HCT116 (cell line): Measurements from ENCODE around the gene COL12A1. TPM values are rescaled to one million over a fixed set of nuclear protein-coding genes. Genes with fewer than 3 reads are reported as not detected.
A peak's percentile ranks its signal among the peaks of the same experiment; 100 is the strongest.

Source experiments
- ATAC-seq: fragments of 200-7000 bp; cut with Tn5 transposase; 2 replicates; pipeline ENCODE4 v1.9.1; 2020; ENCODE audit warnings: mild to moderate bottlenecking, moderate library complexity
- BruUV-seq: library from RNA; stranded (reverse); fragments of 400-500 nt; replicated peaks from 2 replicates; lab custom pipeline; 2021; lab: Mats Ljungman, UMichigan
- CTCF ChIA-PET: fragments of 300-600 bp; sonication (Branson Sonifier 250); formaldehyde crosslinking; loops from one replicate; lab custom pipeline; 2021; ENCODE audit warnings: antibody characterized with exemption; lab: Charles Lee
- POLR2A ChIA-PET: fragments of 300-600, 350-600 bp; sonication (Branson Sonifier 250); formaldehyde crosslinking; loops from one replicate; lab custom pipeline; 2021; ENCODE audit warnings: antibody characterized with exemption; lab: Charles Lee
- RAD21 ChIA-PET, 2 experiments: fragments of 300-600 bp; sonication (Branson Sonifier 250); formaldehyde crosslinking; loops; one replicate each; lab custom pipeline; 2023; ENCODE audit warnings: low total read pairs in 2 of 2; ENCODE audit not compliant: uncharacterized antibody in 2 of 2, unreplicated experiment in 2 of 2, low non-redundant PET in 1 of 2; lab: Charles Lee
- DNase-seq: peaks from one replicate; pipeline ENCODE4 v3.0.0-alpha.2; 2010; ENCODE audit warnings: low read depth, low spot score
- H2AFZ ChIP-seq: fragments of 200-600 bp; shearing (Covaris generic), sonication (generic); 2 replicates; pipeline ENCODE4 v1.6.1; 2017; ENCODE audit warnings: low read depth, mixed run types, mixed read lengths, antibody characterized with exemption, low read length; ENCODE audit not compliant: poor library complexity, severe bottlenecking
- H3K27ac ChIP-seq: 2 replicates; pipeline ENCODE4 v1.5.1; 2012; ENCODE audit warnings: low read depth, low read length
- H3K27me3 ChIP-seq: fragments of 200-600 bp; sonication (generic); 2 replicates; pipeline ENCODE4 v1.6.1; 2016; ENCODE audit warnings: mixed run types, low read length, mixed read lengths; ENCODE audit not compliant: insufficient read depth
- H3K36me3 ChIP-seq, 2 experiments: fragments of 200-500 bp in 1 of 2; fragments of 200-600 bp in 1 of 2; sonication (Bioruptor generic) in 1 of 2; sonication (generic) in 1 of 2; 2 replicates each; pipeline versions ENCODE4 v1.5.1 to v1.6.1; 2014 to 2016; ENCODE audit warnings: low read length in 2 of 2, inconsistent platforms in 1 of 2, mixed read lengths in 1 of 2, mixed run types in 1 of 2; ENCODE audit not compliant: insufficient read depth in 2 of 2, control insufficient read depth in 1 of 2
- H3K4me1 ChIP-seq, 2 experiments: fragments of 200-600 bp in 1 of 2; sonication (generic) in 1 of 2; 2 replicates each; pipeline versions ENCODE4 v1.5.1 to v1.6.1; 2012 to 2017; ENCODE audit warnings: low read length in 2 of 2, inconsistent platforms in 1 of 2, mild to moderate bottlenecking in 1 of 2, mixed read lengths in 1 of 2, mixed run types in 1 of 2, moderate library complexity in 1 of 2; ENCODE audit not compliant: insufficient read depth in 2 of 2, control insufficient read depth in 1 of 2
- H3K4me2 ChIP-seq: fragments of 200-600 bp; sonication (generic); 2 replicates; pipeline ENCODE4 v1.6.1; 2017; ENCODE audit warnings: mixed run types, low read length, mixed read lengths
- H3K4me3 ChIP-seq, 2 experiments: fragments of 200-600 bp in 1 of 2; sonication (generic) in 1 of 2; replicated peaks in 1 of 2; 2 replicates each; pipeline ENCODE4 v1.5.1; 2011 to 2016; ENCODE audit warnings: low read length in 2 of 2, control low read depth in 1 of 2, low read depth in 1 of 2, mild to moderate bottlenecking in 1 of 2, mixed read lengths in 1 of 2, mixed run types in 1 of 2
- H3K79me2 ChIP-seq: fragments of 200-600 bp; sonication (generic); 2 replicates; pipeline ENCODE4 v1.6.1; 2017; ENCODE audit warnings: mild to moderate bottlenecking, mixed run types, low read length, moderate library complexity, mixed read lengths; ENCODE audit not compliant: insufficient read depth
- H3K9ac ChIP-seq: fragments of 200-600 bp; sonication (generic); 2 replicates; pipeline ENCODE4 v1.6.1; 2016; ENCODE audit warnings: low read length, mixed read lengths
- H3K9me2 ChIP-seq: fragments of 200-600 bp; sonication (generic), shearing (Covaris generic); 2 replicates; pipeline ENCODE4 v1.6.1; 2017; ENCODE audit warnings: mixed run types, mild to moderate bottlenecking, moderate library complexity; ENCODE audit not compliant: insufficient read depth
- H3K9me3 ChIP-seq, 2 experiments: fragments of 200-500 bp in 1 of 2; fragments of 200-600 bp in 1 of 2; sonication (Bioruptor generic) in 1 of 2; sonication (generic) in 1 of 2; 2 replicates each; pipeline ENCODE4 v1.6.1; 2014 to 2017; ENCODE audit warnings: low read length in 2 of 2, mixed read lengths in 2 of 2, inconsistent platforms in 1 of 2, low read depth in 1 of 2, mild to moderate bottlenecking in 1 of 2, mixed run types in 1 of 2, moderate library complexity in 1 of 2; ENCODE audit not compliant: control insufficient read depth in 1 of 2, insufficient read depth in 1 of 2
- H4K20me1 ChIP-seq: fragments of 200-600 bp; sonication (generic), shearing (Covaris generic); 2 replicates; pipeline ENCODE4 v1.6.1; 2017; ENCODE audit warnings: mixed run types, mild to moderate bottlenecking, moderate library complexity; ENCODE audit not compliant: insufficient read depth
- CBX3 ChIP-seq: IDR thresholded peaks from 2 replicates; pipeline ENCODE4 v1.6.1; 2012; ENCODE audit warnings: low read depth
- EGR1 ChIP-seq: IDR thresholded peaks from 2 replicates; pipeline ENCODE4 v1.6.1; 2012; ENCODE audit warnings: low read depth
- EZH2 ChIP-seq: fragments of 200-600 bp; sonication (generic); IDR thresholded peaks from 2 replicates; pipeline ENCODE4 v1.6.1; 2017; ENCODE audit warnings: antibody characterized with exemption, mixed run types
- FOSL1 ChIP-seq: IDR thresholded peaks from 2 replicates; pipeline ENCODE4 v1.6.1; 2012; ENCODE audit warnings: low read depth
- JUND ChIP-seq: IDR thresholded peaks from 2 replicates; pipeline ENCODE4 v1.6.1; 2012
- MAX ChIP-seq: IDR thresholded peaks from 2 replicates; pipeline ENCODE4 v1.6.1; 2012
- POLR2A ChIP-seq: IDR thresholded peaks from 2 replicates; pipeline ENCODE4 v1.7.0; 2011; ENCODE audit warnings: borderline replicate concordance; ENCODE audit not compliant: insufficient read depth, insufficient read length; ENCODE audit errors: extremely low read depth
- RAD21 ChIP-seq: IDR thresholded peaks from 2 replicates; pipeline ENCODE4 v1.6.1; 2012; ENCODE audit warnings: low read depth, mild to moderate bottlenecking
- REST ChIP-seq: IDR thresholded peaks from 2 replicates; pipeline ENCODE4 v1.6.1; 2012; ENCODE audit warnings: low read depth
- SP1 ChIP-seq: IDR thresholded peaks from 2 replicates; pipeline ENCODE4 v1.6.1; 2012; ENCODE audit warnings: low read depth
- TCF7L2 ChIP-seq: IDR thresholded peaks from 2 replicates; pipeline ENCODE4 v1.7.0; 2011; ENCODE audit warnings: borderline replicate concordance, inconsistent platforms; ENCODE audit not compliant: insufficient read depth, insufficient read length; ENCODE audit errors: extremely low read depth
- YY1 ChIP-seq: IDR thresholded peaks from 2 replicates; pipeline ENCODE4 v1.6.1; 2011; ENCODE audit warnings: low read length, low read depth, moderate library complexity, mild to moderate bottlenecking; ENCODE audit not compliant: insufficient replicate concordance; ENCODE audit errors: extremely low read depth
- intact Hi-C: fragments of 100-400 bp; cut with micrococcal nuclease; formaldehyde crosslinking; loops from 2 replicates; pipeline ENCODE4 v1.10.0; 2022
- total RNA-seq: library from RNA; stranded (reverse); gene quantifications from one replicate; pipeline ENCODE4 v1.2.1, GENCODE V29; 2021; ENCODE audit not compliant: unreplicated experiment
- TF ChIP-seq, protein P1 (sequence below): IDR thresholded peaks from 2 replicates; pipeline ENCODE4 v1.6.1; 2012
- TF ChIP-seq, protein P2 (sequence below), 3 experiments: fragments of 200-600 bp in 1 of 3; sonication (generic) in 1 of 3; IDR thresholded peaks in 2 of 3; conservative IDR thresholded peaks in 1 of 3; 2 replicates each; pipeline ENCODE4 v1.5.1; 2012 to 2017; ENCODE audit warnings: low read depth in 2 of 3, low read length in 2 of 3, antibody characterized with exemption in 1 of 3, borderline replicate concordance in 1 of 3, control low read depth in 1 of 3, mild to moderate bottlenecking in 1 of 3, mixed read lengths in 1 of 3, mixed run types in 1 of 3, moderate library complexity in 1 of 3; ENCODE audit not compliant: insufficient read depth in 1 of 3

The COL12A1 gene
- total RNA-seq, 1 experiment from 2014 or later, result 23.5 TPM

DNA sequence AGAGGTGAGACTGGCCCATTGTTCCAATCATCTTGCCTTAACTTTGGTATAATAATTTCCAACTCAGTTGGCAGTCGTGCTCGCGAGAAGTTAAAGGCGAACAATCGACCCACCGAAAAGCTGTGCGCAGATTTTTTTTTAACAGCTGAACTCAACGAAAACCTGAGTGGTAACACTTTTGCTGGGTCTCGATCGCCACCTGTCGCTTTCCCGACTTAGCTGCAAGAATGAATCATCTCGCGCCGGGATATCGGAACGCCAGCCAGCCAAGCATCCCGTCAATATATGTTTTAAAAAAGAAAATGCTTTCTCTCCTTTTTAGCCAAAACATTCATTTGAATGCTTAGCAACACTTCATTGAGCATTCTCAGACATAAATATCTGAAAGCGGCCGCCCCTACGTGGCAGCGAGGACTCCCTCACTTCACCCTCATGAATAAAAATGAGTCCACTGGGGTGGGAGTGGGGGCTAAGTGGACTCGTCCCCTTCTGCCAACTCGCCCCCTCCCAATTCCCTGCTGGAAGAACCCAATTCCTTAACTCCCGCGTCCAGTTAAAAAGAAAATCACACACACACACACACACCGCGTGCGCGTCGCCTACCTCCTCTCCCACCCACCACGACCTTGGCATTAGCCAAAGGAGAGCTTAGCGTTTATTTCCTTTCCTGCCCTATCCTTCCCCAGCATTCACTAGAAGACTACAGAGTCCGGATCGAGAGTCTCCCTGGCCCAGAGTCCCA is 1.5 kb downstream of the COL12A1 start (continued):
- no peak for TF ChIP-seq REST
- no peak for TF ChIP-seq TCF7L2
- no peak for TF ChIP-seq EGR1
- TF ChIP-seq EZH2, result no peak

GRCh38 chr6:75203721-75204120 is 2.1 kb downstream of the COL12A1 start:
- ChIA-PET POLR2A (no interaction called here), CTCF (interaction anchor here (0.8 to 3.9 kb wide), 18 partner anchors 8 to 1466 kb away, joined by 3 to 25 read pairs (median 6); no protein-coding TSS in a partner anchor), RAD21 (interaction anchor here in 1 of 2 experiments (0.5 to 1.5 kb wide), 3 partner anchors 96 to 1817 kb away, joined by 3 to 4 read pairs (median 3); no protein-coding TSS in a partner anchor)
- H3K27ac ChIP-seq, result peak overlapping the region; percentile 76
- H3K9ac ChIP-seq, result peak overlapping the region; percentile 81
- intact Hi-C loops, result loop anchor here (1.0 to 10.0 kb wide), 7 partner anchors 265 to 1349 kb away; no protein-coding TSS in a partner anchor
- H3K9me2 ChIP-seq, result no peaks in the 10 kb centered on the region
- no TSS peak for BruUV-seq
- peak overlapping the region; percentile 87 for H3K4me2 ChIP-seq
- H3K27me3 ChIP-seq, result no peaks in the 10 kb centered on the region
- no peak for ATAC-seq
- no peaks in the 10 kb centered on the region for H4K20me1 ChIP-seq
- H3K4me1 ChIP-seq, result peaks cover 22 to 55% of the 10 kb centered on the region in 2 experiments
- H3K9me3 ChIP-seq, result no peaks in the 10 kb centered on the region
- H3K79me2 ChIP-seq, result peaks cover 67% of the 10 kb centered on the region
- H3K4me3 ChIP-seq, result peak overlapping the region; percentile 72 to 80
- no peak overlapping the region for H2AFZ ChIP-seq
- H3K36me3 ChIP-seq, result no peaks in the 10 kb centered on the region
- DNase-seq, result no peak
- TF ChIP-seq TCF7L2, result no peak
- no peak for TF ChIP-seq POLR2A
- TF ChIP-seq FOSL1, result no peak
- no peak for TF ChIP-seq SP1
- TF ChIP-seq RAD21, result no peak
- TF ChIP-seq, protein P1, sequence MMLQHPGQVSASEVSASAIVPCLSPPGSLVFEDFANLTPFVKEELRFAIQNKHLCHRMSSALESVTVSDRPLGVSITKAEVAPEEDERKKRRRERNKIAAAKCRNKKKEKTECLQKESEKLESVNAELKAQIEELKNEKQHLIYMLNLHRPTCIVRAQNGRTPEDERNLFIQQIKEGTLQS, result no peak
- TF ChIP-seq, protein P2, sequence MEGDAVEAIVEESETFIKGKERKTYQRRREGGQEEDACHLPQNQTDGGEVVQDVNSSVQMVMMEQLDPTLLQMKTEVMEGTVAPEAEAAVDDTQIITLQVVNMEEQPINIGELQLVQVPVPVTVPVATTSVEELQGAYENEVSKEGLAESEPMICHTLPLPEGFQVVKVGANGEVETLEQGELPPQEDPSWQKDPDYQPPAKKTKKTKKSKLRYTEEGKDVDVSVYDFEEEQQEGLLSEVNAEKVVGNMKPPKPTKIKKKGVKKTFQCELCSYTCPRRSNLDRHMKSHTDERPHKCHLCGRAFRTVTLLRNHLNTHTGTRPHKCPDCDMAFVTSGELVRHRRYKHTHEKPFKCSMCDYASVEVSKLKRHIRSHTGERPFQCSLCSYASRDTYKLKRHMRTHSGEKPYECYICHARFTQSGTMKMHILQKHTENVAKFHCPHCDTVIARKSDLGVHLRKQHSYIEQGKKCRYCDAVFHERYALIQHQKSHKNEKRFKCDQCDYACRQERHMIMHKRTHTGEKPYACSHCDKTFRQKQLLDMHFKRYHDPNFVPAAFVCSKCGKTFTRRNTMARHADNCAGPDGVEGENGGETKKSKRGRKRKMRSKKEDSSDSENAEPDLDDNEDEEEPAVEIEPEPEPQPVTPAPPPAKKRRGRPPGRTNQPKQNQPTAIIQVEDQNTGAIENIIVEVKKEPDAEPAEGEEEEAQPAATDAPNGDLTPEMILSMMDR (IDR thresholded peaks at IDR 0.05 in 2 of 3, conservative IDR thresholded peaks at IDR 0.05 in 1 of 3; ENCODE audit: borderline replicate concordance in 1 of 3, insufficient read depth in 1 of 3, low read depth in 2 of 3, low read length in 2 of 3), result no peak
- TF ChIP-seq MAX, result no peak
- no peak for TF ChIP-seq JUND
- TF ChIP-seq YY1, result no peak
- TF ChIP-seq REST, result no peak
- no peak for TF ChIP-seq CBX3
